Fibroblast of the aortic adventitia (primary cell): ENCODE results near the gene MBD5. TPM values are rescaled to one million over a fixed set of nuclear protein-coding genes. Genes with fewer than 3 reads are reported as not detected.

Source experiments
- DNase-seq: peaks from one replicate; pipeline ENCODE4 v3.0.0-alpha.2; 2010; ENCODE audit warnings: low read depth
- H3K4me3 ChIP-seq: 2 replicates; pipeline ENCODE4 v1.5.1; 2011; ENCODE audit warnings: low read depth, mild to moderate bottlenecking, control low read depth, low read length, moderate library complexity
- CTCF ChIP-seq: IDR thresholded peaks from 2 replicates; pipeline ENCODE4 v1.5.1; 2011; ENCODE audit warnings: mild to moderate bottlenecking, low read length, control low read depth, inconsistent platforms; ENCODE audit not compliant: insufficient read depth
- total RNA-seq: library from RNA; depleted of rRNA; stranded (reverse); fragments of >200 nt; gene quantifications from 2 replicates; pipeline ENCODE4 v1.2.3, GENCODE V29; 2012; ENCODE audit warnings: low replicate concordance

Gene MBD5
- total RNA-seq, 1 donor, result 41.4 TPM

GRCh38 chr2:148221926-148222325, 201.0 kb downstream of the MBD5 start:
- DNase-seq, result no peak
- no peak overlapping the region for H3K4me3 ChIP-seq
- TF ChIP-seq CTCF, result no peak

GRCh38 chr2:148231858-148232257, 211.0 kb downstream of the MBD5 start:
- no peak overlapping the region for H3K4me3 ChIP-seq
- no peak for DNase-seq
- no peak for TF ChIP-seq CTCF

GRCh38 chr2:148234143-148234542, 213.3 kb downstream of the MBD5 start:
- no peak for TF ChIP-seq CTCF
- no peak for DNase-seq
- H3K4me3 ChIP-seq, result no peak overlapping the region

GRCh38 chr2:148237911-148238310, 217.0 kb downstream of the MBD5 start:
- DNase-seq, result peak; percentile 28
- TF ChIP-seq CTCF, result no peak
- no peak overlapping the region for H3K4me3 ChIP-seq

GRCh38 chr2:148238561-148238960, 217.7 kb downstream of the MBD5 start:
- DNase-seq, result peak; percentile 62

GRCh38 chr2:148240838-148241237, 219.9 kb downstream of the MBD5 start:
- DNase-seq, result no peak
- H3K4me3 ChIP-seq, result no peak overlapping the region
- no peak for TF ChIP-seq CTCF

More at GRCh38 chr2:148238561-148238960, 217.7 kb downstream of the MBD5 start:
- H3K4me3 ChIP-seq, result no peak overlapping the region
- TF ChIP-seq CTCF, result no peak

GRCh38 chr2:148244593-148245292, 223.9 kb downstream of the MBD5 start:
- no peak overlapping the region for H3K4me3 ChIP-seq
- no peak for TF ChIP-seq CTCF
- DNase-seq, result peak; percentile 85
